Skeletal muscle tissue (tissue), 4 donors: ENCODE measurements around the gene VSTM4. TPM values are rescaled to one million over a fixed set of nuclear protein-coding genes. Genes with fewer than 3 reads are reported as not detected.

Source experiments
- H3K27ac ChIP-seq: one replicate; pipeline ENCODE4 v1.7.0; 2013; ENCODE audit warnings: mild to moderate bottlenecking, low read depth, low read length, inconsistent platforms
- H3K27me3 ChIP-seq, 3 donors: one replicate each; pipeline ENCODE4 v1.7.0; 2013; ENCODE audit warnings: low read length in 3 of 3; ENCODE audit not compliant: control insufficient read depth in 3 of 3, insufficient read depth in 3 of 3
- H3K36me3 ChIP-seq, 3 donors: one replicate each; pipeline ENCODE4 v1.7.0; 2013; ENCODE audit warnings: low read length in 3 of 3; ENCODE audit not compliant: control insufficient read depth in 3 of 3, insufficient read depth in 3 of 3
- H3K4me1 ChIP-seq, 3 donors: one replicate each; pipeline ENCODE4 v1.7.0; 2013; ENCODE audit warnings: low read length in 3 of 3, mild to moderate bottlenecking in 3 of 3; ENCODE audit not compliant: control insufficient read depth in 3 of 3, insufficient read depth in 3 of 3
- H3K4me3 ChIP-seq, 3 donors: one replicate each; pipeline ENCODE4 v1.7.0; 2013; ENCODE audit warnings: low read length in 3 of 3
- H3K9ac ChIP-seq, 3 donors: one replicate each; pipeline ENCODE4 v1.7.0; 2013; ENCODE audit warnings: low read length in 3 of 3, mild to moderate bottlenecking in 3 of 3, moderate library complexity in 2 of 3, low read depth in 1 of 3
- H3K9me3 ChIP-seq, 3 donors: one replicate each; pipeline ENCODE4 v1.7.0; 2013; ENCODE audit warnings: low read length in 3 of 3; ENCODE audit not compliant: control insufficient read depth in 3 of 3
- total RNA-seq: library from RNA; depleted of rRNA; stranded (reverse); fragments of >200 nt; gene quantifications from one replicate; pipeline ENCODE4 v1.2.3, GENCODE V29; 2014
- donor health status: Osteomylitis.

The VSTM4 gene
- total RNA-seq: 40.7 TPM

DNA sequence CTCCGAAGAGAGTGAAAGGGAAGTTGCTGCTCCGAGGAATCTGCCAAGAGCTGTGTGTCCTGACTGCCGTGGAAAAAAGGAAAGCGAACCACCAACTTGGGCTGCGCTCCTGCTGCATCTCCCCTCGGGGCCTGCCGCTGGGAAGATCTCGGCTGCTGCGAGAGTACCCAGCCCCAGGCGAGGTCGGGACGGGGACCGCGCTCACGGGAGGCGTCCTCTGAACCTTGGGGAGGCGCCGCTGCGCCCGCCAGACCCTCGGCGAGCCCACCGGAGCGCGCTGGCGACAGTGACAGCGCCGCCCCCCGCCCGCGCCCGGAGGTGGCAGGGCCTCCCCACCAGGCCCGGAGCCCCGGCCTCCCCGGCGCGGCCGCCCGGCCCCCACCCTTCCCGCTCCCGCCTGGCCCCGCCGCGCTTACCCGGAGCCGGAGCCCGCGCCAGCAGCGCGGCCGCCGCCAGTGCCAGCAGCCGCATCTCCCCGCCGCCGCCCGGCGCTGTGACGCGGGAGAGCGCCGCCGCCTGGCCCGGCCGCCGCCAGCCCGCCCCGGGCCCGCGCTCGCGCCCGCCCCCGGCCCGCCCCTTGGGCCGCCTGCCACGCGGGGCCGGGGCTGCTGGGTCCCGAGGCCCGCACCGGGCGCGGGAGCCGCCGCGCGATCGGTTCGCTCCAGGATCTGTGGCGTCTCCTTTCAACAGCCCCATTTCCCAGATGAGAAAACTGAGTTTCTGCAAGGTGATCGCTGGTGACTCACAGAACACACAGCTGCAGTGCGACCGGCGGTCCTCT lies at the start of gene VSTM4:
Gene VSTM4, minus strand, starts transcription at position 508 of the 781 bp plus-strand sequence. Its CDS starts 37 bp downstream, at position 471.
- H3K27ac ChIP-seq: peak within 1 kb of the TSS; percentile 66
- no peaks in the 10 kb centered on the region for H3K36me3 ChIP-seq
- peak within 1 kb of the TSS; percentile 77 to 80 (median 79) for H3K4me3 ChIP-seq
- H3K9ac ChIP-seq: peak within 1 kb of the TSS; percentile 71 to 83 (median 79)
- H3K4me1 ChIP-seq: peaks cover 24 to 48% (median 24%) of the 10 kb centered on the region in 3 donors
- no peaks in the 10 kb centered on the region for H3K9me3 ChIP-seq
- peaks cover 0 to 7% (median 3%) of the 10 kb centered on the region in 3 donors for H3K27me3 ChIP-seq

GRCh38 chr10:49164559-49165188 lies 49.4 kb upstream of the VSTM4 start:
- H3K9ac ChIP-seq: no peak overlapping the region
- H3K4me3 ChIP-seq: no peak overlapping the region
- H3K36me3 ChIP-seq: peaks cover 0 to 11% (median 3%) of the 10 kb centered on the region in 3 donors
- no peaks in the 10 kb centered on the region for H3K9me3 ChIP-seq
- no peaks in the 10 kb centered on the region for H3K27me3 ChIP-seq
- H3K27ac ChIP-seq: no peak overlapping the region
- H3K4me1 ChIP-seq: peaks cover 7 to 13% (median 10%) of the 10 kb centered on the region in 3 donors

DNA sequence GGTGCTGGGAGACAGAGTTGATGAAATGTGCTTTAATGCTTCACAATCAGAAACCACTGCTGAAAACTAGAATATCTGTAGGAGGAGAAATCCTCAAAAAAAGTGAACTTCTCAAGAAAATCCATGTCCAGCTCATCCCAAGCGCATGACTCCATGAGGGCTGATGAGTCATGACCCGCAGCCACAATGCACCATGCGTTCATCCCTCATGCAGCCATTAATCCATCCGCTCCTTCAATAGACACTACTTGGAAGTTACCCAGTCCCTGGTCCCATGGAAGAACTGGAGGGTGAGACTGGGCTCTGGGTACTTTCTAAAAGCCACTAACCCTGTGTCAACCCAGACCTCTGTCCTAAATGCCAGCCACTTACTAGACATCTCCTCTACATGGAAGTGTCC lies 48.4 kb upstream of the VSTM4 start:
- Histone ChIP-seq H3K9ac (no peak overlapping the region), H3K4me3 (no peak overlapping the region), H3K9me3 (no peaks in the 10 kb centered on the region), H3K4me1 (peaks cover 7 to 13% (median 10%) of the 10 kb centered on the region in 3 donors), H3K27ac (no peak overlapping the region), H3K36me3 (peaks cover 0 to 11% (median 3%) of the 10 kb centered on the region in 3 donors), H3K27me3 (no peaks in the 10 kb centered on the region)

DNA sequence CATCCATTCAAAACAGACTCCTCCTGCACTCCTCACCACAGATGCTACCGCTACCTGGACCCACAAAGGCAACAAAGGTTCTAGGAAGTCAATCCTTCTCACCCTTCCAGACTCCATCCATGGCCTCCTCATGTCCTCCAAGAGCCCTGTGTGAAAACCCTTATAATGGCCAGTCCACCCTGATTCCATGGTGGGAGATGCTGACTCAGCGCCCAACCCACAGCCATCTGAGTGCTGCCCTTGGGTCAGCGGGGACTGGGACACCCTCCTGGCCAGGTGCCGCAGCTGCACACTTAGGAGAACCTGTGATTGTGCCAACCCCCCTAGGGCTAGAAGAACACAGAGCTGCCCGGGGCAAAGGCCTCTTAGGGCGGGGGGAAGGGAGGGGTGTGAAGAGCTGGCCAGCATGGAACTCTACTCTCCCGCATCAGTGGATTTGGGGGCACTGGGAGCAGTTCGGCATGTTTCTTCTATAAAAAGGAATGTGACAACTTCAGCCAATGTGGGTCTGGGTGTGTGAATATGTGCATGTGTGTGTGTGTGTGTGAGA lies 47.5 kb upstream of the VSTM4 start:
- H3K9ac ChIP-seq: no peak overlapping the region
- no peak overlapping the region for H3K27ac ChIP-seq
- H3K4me3 ChIP-seq: no peak overlapping the region
- H3K36me3 ChIP-seq: peaks cover 0 to 10% (median 3%) of the 10 kb centered on the region in 3 donors
- H3K27me3 ChIP-seq: no peaks in the 10 kb centered on the region
- H3K9me3 ChIP-seq: no peaks in the 10 kb centered on the region
- peaks cover 3 to 8% (median 7%) of the 10 kb centered on the region in 3 donors for H3K4me1 ChIP-seq

- Histone ChIP-seq H3K27me3 (no peaks in the 10 kb centered on the region), H3K36me3 (peaks cover 0 to 14% (median 3%) of the 10 kb centered on the region in 3 donors), H3K4me1 (peaks cover 2 to 7% (median 3%) of the 10 kb centered on the region in 3 donors), H3K27ac (no peak overlapping the region), H3K4me3 (no peak overlapping the region), H3K9me3 (no peaks in the 10 kb centered on the region), H3K9ac (no peak overlapping the region)
These were observed 46.7 kb upstream of the VSTM4 start for GRCh38 chr10:49162063-49162462.

- no peaks in the 10 kb centered on the region for H3K27me3 ChIP-seq
- H3K4me1 ChIP-seq: peaks cover 2 to 7% (median 3%) of the 10 kb centered on the region in 3 donors
- no peaks in the 10 kb centered on the region for H3K9me3 ChIP-seq
- no peak overlapping the region for H3K9ac ChIP-seq
- no peak overlapping the region for H3K4me3 ChIP-seq
- peaks cover 0 to 14% (median 3%) of the 10 kb centered on the region in 3 donors for H3K36me3 ChIP-seq
- H3K27ac ChIP-seq: no peak overlapping the region
These were observed 46.2 kb upstream of the VSTM4 start for GRCh38 chr10:49161411-49161997.

- Histone ChIP-seq H3K4me1 (peaks cover 2 to 7% (median 3%) of the 10 kb centered on the region in 3 donors), H3K4me3 (no peak overlapping the region), H3K27me3 (no peaks in the 10 kb centered on the region), H3K9me3 (no peaks in the 10 kb centered on the region), H3K36me3 (peaks cover 0 to 12% (median 3%) of the 10 kb centered on the region in 3 donors), H3K27ac (no peak overlapping the region), H3K9ac (no peak overlapping the region)
These were observed 45.5 kb upstream of the VSTM4 start for GRCh38 chr10:49160814-49161213.

DNA sequence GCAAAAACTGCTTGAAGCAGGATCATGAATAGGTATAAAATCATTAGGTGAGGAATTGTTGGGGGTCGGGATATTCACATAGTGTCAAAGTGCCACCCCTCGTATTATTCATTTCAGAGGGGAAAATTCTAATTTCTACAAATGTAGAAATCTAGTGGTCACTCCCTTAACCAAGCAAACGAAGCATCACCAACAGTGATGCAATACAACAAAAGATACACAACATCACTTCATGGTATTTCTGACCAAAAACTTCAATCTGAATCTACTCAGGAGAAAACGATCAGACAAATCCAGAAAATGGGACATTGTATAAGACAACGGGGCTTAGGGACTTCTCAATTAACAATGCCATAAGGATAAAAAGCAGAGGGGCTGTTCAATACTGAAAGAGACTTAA lies 44.8 kb upstream of the VSTM4 start:
- Histone ChIP-seq H3K9ac (no peak overlapping the region), H3K27me3 (no peaks in the 10 kb centered on the region), H3K9me3 (no peaks in the 10 kb centered on the region), H3K4me3 (no peak overlapping the region), H3K36me3 (peaks cover 0 to 7% (median 0%) of the 10 kb centered on the region in 3 donors), H3K27ac (no peak overlapping the region), H3K4me1 (peaks cover 2 to 7% (median 3%) of the 10 kb centered on the region in 3 donors)

DNA sequence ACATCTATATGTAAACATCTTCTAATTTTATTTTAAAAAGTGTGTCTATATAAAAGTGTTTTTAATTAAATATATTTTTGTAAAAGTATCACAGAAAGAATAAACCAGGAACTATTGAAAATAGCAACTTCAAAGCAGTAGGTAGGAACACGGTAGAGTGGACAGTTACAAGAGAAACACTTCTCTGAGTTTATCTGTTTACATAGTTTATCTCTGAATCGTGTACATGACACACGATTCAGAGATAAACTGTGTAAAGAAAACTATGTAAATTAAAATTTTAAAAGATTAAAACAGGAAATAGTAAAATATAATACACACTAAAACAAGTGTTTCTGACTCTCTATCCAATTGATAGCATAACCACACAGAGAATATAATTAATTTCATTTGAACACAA lies 43.6 kb upstream of the VSTM4 start:
- no peak overlapping the region for H3K27ac ChIP-seq

More for the DNA sequence above, 43.6 kb upstream of the VSTM4 start:
- H3K9me3 ChIP-seq: no peaks in the 10 kb centered on the region
- no peak overlapping the region for H3K4me3 ChIP-seq
- H3K4me1 ChIP-seq: peaks cover 2 to 3% (median 3%) of the 10 kb centered on the region in 3 donors
- H3K36me3 ChIP-seq: peaks cover 0 to 5% (median 0%) of the 10 kb centered on the region in 3 donors
- no peak overlapping the region for H3K9ac ChIP-seq
- H3K27me3 ChIP-seq: no peaks in the 10 kb centered on the region
